HS-27A (cell line): ENCODE results near the gene GBP7.
"Not testable (repeated sequence)": the region's sequence is repeated elsewhere in the genome, so short reads cannot be mapped to it uniquely, and the experiment has no call there.

Source experiments
- DNase-seq: peaks from one replicate; pipeline ENCODE4 v3.0.0-alpha.2; 2012; ENCODE audit warnings: low read depth, missing footprints

The GBP7 gene

DNA sequence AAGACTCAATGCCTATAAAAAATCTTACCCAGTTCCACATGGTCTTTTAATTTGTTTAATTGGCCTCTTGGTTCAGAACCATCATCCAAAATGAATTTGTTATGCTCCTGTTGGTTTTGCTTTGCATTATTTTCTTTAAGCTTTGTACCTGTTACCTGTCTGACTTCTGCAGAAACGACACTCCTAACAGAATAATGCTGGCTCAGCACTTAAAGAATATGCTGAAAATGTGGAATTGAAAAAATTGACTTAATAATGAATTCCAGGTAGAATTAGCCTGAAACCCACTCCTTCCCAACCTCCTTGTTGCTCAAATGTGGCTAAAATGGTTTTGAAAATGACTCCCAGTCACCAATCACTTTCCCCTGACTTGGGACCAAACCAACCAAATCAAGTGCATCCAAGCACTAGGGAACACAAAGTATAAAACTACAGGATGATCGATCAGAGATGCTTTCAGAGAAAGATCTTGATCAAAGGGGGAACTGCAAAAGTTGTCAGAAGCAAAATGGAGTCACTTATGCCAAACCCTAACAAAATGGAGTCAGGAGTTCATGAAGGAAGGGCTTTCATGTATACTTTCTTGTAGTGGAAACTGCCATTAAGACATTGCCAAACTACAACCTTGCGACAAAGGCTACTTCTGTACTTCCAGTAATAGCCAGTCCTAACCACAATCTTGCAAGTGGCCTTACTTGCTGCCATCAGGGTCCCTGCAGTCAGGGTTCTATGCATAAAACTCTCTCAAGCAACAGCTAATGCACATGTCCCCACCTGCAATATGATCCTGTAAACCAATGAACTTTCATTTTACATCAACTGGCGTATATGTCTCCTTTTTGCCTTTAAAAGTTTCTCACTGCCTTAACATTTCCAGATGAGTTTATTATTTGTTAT, 5.4 kb downstream of the GBP7 start:
- no peak for DNase-seq

DNA sequence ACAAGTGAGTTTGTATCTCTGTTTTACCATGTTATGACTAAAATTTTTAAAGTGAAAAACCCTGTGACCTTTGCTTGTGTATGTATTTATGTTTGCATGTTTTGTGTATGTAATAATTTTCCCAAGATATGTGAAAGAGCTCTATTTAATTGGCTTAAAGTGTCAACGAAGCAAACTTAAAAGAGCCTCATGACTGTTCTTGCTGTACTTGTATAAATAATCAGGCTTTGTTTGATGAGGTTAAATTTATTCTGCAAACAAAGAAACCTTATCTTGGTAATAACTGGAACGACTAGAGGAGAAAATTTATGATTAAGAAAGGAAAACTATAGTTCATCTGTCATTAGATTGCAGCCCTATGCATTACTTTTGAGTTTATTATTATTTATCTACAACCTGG, 6.6 kb downstream of the GBP7 start:
- no peak for DNase-seq

DNA sequence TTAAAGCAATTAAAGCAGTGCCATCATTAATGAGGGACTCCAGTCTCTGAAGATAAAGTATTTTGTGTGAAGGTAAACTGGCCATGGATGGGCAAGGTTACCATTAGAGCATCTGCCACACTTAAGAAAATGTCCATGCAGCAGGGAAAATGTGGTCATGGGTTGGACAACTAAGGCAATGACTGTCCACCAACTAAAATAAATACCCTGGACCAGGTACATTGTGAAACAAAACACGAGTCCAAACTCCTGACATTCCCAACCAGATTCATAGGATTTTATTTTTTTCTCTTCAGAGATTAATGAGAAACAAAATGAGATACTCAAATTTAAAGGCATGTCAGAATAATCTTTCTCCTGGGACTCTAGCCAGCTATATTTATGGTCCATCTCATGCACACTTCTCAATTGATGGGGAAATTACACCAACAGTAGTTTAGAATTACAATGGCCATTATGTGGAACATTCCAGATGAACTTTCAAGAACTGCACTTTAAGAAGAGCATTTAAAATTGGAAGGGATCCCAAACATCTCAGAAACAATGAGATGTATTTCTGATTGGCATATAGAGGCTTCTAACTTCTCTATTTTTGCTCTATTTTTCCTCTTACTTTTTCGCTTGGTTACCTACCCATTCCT, 8.1 kb downstream of the GBP7 start:
- DNase-seq = no peak

DNA sequence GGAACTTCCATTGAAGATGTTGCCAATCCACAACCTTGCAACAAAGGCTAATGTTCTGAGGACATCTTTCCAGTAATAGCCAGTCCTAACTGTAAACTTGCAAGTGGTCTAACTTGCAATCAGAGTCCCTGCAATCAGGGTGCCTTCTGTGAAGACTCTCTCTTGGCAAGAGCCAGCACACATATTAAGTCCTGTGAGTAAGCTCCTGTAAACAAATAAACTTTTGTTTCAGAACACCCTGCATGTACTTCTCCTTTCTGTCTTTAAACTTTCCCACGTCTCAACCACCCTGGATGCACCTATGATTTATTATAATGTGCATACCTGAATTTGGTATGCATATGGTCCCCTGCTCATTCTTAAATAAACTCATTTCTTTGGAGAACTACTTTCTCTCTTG, 9.1 kb downstream of the GBP7 start:
- DNase-seq = no peak

DNA sequence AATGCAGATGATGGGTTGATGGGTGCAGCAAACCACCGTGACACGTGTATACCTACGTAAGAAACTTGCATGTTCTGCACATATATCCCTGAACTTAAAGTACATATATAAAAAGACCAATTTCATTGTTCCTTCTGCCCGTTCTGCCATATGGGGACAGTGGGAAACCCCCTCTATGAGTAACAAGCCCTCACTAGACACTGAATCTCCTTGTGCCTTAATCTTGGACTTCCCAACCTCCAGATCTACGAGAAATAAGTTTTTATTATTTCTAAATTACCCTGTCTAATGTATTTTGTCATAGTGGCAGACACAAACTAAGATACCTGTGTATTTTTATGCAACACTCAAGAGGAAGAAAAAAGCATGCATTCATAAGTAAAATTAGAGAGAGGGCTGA, 10.0 kb downstream of the GBP7 start:
- no peak for DNase-seq

DNA sequence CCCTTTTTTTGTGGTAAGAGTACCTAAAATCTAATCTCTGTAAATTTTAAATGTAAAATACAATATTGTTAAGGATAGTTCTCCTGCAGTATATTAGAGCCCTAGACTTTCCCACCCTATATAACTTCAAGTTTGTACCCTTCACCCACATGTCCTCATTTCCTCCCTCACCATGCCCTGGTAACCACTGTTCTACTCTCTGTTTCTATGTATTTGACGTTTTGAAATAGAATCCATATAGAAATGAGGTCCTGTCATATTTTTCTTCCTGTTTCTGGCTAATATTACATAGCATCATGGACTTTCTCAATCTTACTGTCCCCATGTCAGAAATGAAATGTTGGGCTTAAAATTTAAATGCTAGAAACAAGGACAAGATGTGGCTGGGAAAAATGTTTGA, 24.8 kb downstream of the GBP7 start:
- DNase-seq = no peak

DNA sequence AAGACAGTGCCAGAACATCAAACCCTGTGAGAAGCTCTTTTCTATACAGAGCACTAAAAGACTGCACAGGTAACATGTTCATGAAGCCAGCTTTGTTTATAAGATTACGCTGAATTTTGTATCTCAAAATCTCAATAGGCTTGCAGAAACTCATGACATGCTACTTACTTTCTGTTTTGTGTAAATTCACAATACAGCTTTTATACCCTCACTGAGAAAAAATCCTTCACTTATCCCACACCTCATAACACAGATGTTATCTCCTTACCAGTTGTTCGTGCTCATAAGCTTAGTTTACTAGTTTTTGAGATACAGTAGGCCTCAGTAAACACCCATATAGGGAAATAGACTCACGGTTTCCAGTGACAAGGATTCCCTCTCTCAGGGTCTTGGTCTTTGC, 25.8 kb downstream of the GBP7 start:
- DNase-seq = no peak

DNA sequence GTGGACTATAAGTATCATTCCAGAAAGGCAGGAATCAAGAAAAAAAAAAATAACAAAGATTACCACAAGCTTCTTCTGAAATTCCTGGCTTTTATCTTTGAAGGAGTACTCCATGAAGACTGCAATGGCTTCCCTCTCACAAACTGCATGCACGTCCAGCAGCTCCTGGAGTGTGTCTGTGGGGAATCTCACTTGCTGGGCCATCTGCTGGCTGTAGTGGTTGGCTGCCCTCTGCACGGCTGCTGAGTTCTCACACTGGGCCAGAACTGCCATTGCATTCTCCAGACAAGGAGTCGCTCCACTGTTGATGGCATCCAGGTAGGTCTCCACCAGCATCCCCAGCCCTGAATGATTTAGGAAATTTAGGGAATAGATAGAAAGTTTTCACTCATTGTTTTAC, 26.6 kb downstream of the GBP7 start:
- no peak for DNase-seq

DNA sequence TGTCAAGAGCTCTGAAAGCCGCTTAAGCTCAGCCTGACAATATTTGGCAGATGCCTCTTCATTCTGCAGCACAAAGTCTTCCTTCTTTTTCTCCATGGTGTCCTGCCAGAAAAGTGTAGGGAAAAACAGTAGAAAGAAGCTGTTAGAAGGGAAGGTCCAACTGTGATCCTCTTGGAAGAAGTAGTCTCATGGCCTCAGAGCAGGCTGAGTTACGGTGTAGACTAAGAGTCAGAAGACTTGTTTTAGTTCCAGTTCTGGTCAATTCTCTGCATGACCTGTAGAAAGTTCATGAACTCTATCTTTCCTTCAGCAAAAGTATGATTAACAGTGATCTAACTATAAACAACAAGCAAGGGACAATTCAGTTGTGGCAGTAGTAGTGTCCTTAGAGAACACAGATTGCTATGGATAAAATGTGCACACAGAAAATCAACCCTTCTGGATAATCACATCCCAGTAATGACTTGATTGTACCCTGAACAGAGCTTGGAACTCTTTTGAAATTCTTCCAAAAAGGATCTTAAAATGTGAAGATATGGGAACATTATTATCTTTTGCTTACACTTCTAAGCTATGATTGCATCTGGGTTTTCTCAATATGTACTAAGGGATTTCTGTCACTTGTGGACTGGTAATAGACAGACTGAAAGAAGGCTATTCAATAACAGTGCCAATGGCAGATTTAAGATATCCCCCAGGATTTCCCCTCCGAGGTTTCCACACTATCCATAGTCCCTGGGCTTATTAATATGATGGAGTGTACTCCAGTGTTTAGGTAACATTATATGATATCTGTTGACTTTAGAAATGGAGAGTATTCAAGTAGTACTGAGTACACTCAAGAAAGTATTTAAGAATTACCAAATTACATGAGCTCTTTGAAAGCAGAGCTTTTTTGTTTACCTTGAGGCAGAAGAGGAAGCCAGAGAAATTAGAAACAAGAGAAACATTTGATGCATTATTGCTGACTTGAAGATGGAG, 27.8 kb downstream of the GBP7 start:
- no peak for DNase-seq

DNA sequence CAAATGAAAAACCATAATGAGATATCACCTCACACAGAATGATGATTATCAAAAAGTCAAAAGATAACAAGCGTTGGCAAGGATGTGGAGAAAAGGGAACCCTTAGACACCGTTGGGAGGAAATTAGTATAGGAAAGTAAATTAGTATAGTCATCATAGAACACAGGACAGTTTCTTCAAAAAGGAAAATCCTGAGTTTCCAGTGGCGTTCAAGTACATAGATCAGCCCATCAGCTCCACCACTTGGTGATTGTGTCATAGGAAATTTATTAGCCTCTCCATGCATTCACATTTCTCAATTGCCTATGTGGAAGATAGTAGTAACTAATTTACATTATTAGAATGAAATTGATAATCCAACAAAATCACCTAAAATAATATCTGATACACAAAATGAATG, 29.1 kb downstream of the GBP7 start:
- no peak for DNase-seq

DNA sequence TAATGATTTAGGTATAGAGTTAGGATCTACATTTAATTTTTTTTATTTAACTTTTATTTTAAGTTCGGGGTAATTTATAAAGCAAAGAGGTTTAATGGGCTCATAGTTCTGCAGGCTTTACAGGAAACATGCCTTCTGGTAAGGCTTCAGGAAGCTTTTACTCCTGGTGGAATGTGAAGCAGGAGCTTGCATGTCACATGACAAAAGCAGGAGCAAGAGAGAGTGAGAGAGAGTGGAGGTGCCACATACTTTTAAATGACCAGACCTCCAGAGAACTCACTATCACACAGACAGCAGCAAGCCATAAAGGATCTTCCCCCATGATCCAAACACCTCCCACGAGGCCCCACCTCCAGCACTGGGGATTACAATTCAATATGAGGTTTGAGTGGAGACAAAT, 32.3 kb downstream of the GBP7 start:
- no peak for DNase-seq

DNA sequence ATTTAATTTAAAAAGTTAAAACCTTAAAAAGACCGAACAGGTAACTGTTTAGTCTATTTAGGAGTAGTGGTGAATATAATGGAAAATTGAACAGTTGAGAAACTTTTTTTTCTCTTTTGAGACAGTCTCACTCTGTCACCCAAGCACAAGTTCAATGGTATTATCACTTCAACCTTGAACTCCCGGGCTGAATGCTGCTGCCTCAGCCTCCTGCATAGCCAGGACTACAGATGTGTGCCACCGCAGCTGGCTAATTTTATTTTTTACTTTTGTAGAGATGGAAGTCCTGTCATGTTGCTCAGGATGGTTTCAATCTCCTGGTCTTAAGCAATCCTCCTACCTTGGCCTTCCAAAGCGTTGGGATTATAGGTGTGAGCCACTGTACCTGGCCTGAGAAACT, 33.6 kb downstream of the GBP7 start:
- no peak for DNase-seq

DNA sequence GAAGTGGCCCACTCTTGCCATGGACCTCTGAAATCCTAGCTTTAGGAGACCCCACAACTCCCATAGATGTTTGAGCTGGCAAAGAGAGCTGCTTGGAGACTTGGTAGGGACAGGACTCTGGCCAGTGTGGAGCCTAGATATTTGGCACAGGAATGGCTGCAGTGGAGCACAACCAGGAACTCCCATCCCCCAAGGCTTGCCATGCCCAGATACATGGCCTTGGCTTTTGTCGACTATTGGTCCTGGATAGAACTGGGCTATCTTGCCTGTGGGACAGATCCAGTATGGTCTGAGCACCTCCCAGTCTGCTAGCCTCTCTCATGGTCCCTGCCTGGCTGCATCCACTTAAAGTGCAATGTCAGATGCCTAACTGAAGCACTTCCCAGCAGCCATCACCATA, 42.1 kb downstream of the GBP7 start:
- DNase-seq = no peak

DNA sequence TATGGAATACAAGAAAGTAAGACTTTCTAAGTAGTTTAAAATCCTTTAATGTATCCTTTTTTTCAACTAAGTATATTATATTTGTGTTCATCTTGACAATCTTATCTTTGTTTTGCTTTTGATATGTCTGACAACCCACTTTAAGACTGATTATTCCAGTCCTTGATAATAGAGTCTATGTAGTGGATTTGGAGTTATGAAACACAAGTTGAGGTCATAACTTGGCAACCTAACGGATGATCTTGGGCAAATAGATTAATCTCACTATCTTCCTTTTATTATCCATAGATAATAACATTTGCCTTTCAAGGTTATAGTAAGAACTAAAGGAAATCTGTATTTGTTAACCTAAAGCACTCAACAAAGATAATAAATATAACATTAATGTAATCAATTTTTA, 45.1 kb downstream of the GBP7 start:
- no peak for DNase-seq

DNA sequence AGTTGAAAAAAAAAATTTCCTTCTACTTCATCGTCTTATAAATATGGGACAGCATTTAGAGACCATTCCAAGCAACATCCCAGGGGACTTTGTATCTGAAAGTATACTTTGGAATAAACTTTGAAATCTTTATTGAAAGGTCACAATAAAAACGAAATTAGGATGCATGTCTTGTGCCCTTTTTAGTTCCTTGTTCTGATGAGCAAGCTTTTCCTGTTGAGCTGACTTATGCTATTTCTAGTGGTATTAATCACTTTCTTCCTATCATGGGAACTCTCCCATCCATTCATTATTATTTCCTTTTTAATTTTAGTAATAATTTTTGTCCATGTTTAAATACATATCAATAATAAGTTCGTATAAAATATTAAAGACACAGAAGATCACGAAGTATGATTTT, 45.9 kb downstream of the GBP7 start:
- no peak for DNase-seq

DNA sequence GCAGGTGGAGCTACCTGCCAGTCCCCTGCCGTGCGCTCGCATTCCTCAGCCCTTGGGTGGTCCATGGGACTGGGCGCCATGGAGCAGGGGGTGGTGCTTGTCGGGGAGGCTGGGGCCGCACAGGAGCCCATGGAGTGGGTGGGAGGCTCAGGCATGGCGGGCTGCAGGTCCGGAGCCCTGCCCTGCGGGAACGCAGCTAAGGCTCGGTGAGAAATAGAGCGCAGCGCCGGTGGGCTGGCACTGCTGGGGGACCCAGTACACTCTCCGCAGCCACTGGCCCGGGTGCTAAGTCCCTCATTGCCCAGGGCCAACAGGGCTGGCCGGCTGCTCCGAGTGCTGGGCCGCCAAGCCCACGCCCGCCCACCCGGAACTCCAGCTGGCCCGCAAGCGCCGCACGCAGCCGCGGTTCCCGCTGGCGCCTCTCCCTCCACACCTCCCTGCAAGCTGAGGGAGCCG, 47.8 kb downstream of the GBP7 start:
- not testable (repeated sequence) for DNase-seq

DNA sequence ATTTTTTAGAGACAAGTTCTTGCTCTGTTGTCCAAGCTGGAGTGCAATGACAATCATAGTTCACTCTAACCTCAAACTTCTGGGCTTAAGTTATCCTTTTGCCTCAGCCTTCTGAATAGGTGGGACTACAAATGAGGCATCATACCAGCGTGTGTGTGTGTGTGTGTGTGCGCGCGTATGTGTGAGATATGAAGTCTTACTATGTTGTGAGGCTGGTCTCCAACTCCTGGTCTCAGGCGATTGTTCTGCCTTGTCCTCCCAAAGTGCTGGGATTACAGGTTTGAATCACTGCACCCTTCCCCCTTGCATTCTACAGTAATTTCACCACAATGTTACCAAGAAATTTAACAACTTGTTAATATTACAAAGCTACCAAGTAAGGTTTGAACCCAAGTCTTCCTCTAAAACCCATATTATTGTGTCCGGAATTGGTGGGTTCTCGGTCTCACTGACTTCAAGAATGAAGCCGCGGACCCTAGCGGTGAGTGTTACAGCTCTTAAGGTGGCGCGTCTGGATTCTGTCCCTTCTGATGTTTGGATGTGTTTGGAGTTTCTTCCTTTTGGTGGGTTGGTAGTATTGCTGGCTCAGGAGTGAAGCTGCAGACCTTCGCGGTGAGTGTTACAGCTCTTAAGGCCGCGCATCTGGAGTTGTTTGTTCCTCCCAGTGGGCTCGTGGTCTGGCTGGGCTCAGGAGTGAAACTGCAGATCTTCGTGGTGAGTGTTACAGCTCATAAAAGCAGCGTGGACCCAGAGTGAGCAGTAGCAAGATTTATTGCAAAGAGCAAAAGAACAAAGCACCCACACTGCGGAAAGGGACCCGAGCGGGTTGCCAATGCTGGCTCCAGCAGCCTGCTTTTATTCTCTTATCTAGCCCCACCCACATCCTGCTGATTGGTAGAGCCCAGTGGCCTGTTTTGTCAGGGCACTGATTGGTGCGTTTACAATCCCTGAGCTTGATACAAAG, 48.9 kb downstream of the GBP7 start:
- not testable (repeated sequence) for DNase-seq

DNA sequence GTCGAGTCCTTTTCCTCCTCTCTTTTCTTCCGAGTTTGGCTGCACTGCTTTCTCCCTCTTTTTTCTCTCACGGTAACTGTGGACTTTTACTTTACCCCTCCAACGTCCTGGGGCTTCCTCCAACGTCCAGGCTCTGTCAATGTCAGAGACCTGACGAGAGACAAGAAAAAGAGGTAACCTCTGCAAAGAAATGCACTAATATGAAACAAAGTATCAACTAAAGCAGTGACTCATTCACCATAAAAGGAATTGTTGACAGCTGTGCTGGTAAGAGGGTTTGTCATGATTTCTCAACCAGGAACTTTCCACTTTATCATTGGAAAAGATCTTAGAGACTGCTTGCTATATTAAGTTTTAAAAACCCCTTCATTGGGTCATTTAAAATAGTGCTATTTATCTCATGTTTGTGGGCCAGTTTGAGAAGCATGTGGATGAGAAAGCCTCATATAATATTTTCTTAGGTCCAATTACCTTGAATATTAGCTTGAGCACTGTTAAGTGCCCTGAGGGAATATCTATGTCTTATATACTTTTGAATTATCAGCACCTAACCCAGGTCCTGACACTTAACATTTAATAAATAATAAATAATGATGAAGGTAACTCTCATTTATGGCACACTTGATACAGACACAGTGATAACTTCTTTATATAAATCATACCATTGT, 49.8 kb downstream of the GBP7 start, which contains the start of gene GBP2:
GBP2 (minus strand) TSS at position 202 of the 668 bp plus-strand sequence. CDS start 4,148 bp downstream, outside the sequence.
- peak; percentile 34 for DNase-seq

DNA sequence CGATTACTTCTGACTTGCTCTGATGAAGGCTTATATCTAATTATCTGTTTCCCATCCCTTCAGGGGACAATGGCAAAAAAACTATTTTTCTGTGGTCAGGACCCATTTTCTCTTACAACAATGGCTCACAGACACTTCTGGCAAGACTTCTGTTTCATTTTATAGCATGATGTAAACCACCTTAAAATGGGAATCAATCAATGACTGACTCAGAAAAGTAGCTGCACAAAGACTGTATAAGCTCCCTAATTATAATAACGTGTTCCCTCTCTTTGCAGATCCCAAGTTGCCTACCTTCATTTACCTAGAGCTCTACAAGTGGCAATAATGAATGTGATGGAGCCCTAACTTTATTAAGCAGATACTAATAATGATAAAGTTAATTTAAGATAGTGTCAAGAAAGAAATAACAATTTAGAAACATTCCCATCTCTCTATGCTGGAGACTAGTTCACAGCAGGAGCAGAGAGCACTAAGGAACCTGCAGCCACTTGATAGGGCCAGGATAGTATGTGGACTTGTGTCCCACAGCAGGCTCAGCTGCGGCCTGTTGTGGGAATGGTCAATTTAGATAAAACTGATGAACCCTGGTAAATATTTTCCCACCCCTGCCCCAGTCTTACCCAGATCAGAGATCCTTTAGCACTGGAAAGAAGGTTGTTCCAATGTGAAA, 50.4 kb downstream of the GBP7 start:
- DNase-seq = no peak

DNA sequence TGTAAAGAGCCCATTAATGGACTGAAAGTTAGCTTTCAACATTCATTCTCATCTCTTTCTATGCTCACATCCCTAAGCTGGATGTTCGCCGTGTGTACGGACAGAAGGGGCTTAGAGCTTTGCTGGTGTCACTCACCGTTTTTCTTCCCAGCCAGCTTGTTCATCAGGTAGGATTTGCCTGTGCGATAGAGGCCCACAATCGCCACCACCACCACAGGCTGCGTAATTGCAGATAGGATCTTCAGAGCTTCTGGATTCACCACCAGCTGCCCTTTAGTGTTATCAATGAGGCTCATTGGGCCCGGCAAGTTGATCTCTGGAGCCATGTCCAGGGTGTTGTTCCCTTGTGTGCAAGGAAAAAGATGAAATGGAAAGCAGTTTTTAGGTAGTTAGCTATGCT, 54.2 kb downstream of the GBP7 start:
- DNase-seq = no peak
